Calu3 (cell line): ENCODE data around the gene RAMP3. TPM values are rescaled to one million over a fixed set of nuclear protein-coding genes. Genes with fewer than 3 reads are reported as not detected.

ENCODE experiments used
- BruUV-seq: library from RNA; stranded (reverse); fragments of 400-500 nt; replicated peaks from 2 replicates; lab custom pipeline; 2021; lab: Mats Ljungman, UMichigan
- CTCF ChIA-PET: fragments of 300-600 bp; sonication (Branson Sonifier 250); formaldehyde crosslinking; loops from one replicate; lab custom pipeline; 2022; ENCODE audit warnings: antibody characterized with exemption; lab: Charles Lee
- DNase-seq: peaks from one replicate; pipeline ENCODE4 v3.0.0; 2022
- H3K27ac Mint-ChIP-seq: one replicate; pipeline ENCODE4 v1.8.0; 2022; ENCODE audit warnings: mixed read lengths; ENCODE audit not compliant: unreplicated experiment
- H3K27me3 Mint-ChIP-seq: one replicate; pipeline ENCODE4 v1.8.0; 2022; ENCODE audit warnings: mixed read lengths; ENCODE audit not compliant: unreplicated experiment
- H3K36me3 Mint-ChIP-seq: one replicate; pipeline ENCODE4 v1.8.0; 2022; ENCODE audit warnings: mild to moderate bottlenecking, moderate library complexity, mixed read lengths; ENCODE audit not compliant: insufficient read depth, unreplicated experiment
- H3K4me1 Mint-ChIP-seq: one replicate; pipeline ENCODE4 v1.8.0; 2022; ENCODE audit warnings: mild to moderate bottlenecking, low read depth, mixed read lengths; ENCODE audit not compliant: unreplicated experiment
- H3K4me3 Mint-ChIP-seq: one replicate; pipeline ENCODE4 v1.8.0; 2022; ENCODE audit warnings: mild to moderate bottlenecking, low read depth, moderate library complexity, mixed read lengths; ENCODE audit not compliant: unreplicated experiment
- H3K9me3 Mint-ChIP-seq: one replicate; pipeline ENCODE4 v1.8.0; 2022; ENCODE audit warnings: low read depth, mixed read lengths; ENCODE audit not compliant: unreplicated experiment
- CTCF ChIP-seq: fragments of 200-600 bp; IDR thresholded peaks from one replicate; pipeline ENCODE4 v1.8.0; 2022; ENCODE audit warnings: antibody characterized with exemption; ENCODE audit not compliant: unreplicated experiment
- intact Hi-C: fragments of 100-400 bp; cut with micrococcal nuclease; formaldehyde crosslinking; loops from one replicate; pipeline ENCODE4 v1.10.0; 2022; ENCODE audit not compliant: unreplicated experiment
- total RNA-seq: library from RNA; stranded (reverse); gene quantifications from 2 replicates; pipeline ENCODE4 v1.2.3, GENCODE V29; 2022

The RAMP3 gene
- total RNA-seq, 1 experiment from 2014 or later: not detected

DNA sequence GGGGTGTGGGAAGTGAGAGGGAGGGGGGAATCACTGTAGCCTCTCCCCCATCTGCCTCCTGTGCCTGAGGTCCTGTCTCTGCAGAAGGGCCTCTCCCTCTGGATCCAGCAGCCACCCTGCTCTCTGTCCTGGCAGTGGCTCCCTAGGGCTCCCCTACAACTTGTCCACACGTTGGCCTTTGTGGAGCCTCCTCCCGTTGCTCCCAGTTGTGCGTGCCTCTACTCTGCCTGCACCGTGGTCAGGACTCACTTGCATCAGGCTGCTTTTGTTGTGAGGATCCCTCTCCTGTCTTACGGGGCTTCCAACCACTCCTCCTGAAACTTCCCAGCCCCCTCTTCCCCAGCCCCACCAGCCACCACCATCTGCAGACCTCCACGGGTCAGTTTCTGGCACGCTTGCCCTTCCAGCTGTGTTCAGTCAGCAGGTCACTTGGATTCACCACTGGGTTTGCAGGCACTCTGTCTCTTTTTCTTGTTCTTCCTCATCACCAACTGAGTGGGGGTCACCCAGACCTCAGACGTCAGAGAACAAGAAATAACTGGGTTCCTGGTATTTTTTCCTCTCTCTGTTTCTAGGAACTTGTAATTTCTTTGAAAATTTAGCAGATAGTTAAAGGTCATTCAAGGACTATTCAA lies 62.3 kb downstream of the RAMP3 start:
- no peak for DNase-seq
- intact Hi-C loops: no loop called here
- CTCF ChIA-PET: no interaction called here
- H3K4me3 Mint-ChIP-seq: no peak overlapping the region
- H3K27ac Mint-ChIP-seq: no peak overlapping the region
- H3K9me3 Mint-ChIP-seq: no peaks in the 10 kb centered on the region
- H3K27me3 Mint-ChIP-seq: peaks cover 89% of the 10 kb centered on the region
- no TSS peak for BruUV-seq
- H3K4me1 Mint-ChIP-seq: no peaks in the 10 kb centered on the region
- no peaks in the 10 kb centered on the region for H3K36me3 Mint-ChIP-seq
- TF ChIP-seq CTCF: no peak

DNA sequence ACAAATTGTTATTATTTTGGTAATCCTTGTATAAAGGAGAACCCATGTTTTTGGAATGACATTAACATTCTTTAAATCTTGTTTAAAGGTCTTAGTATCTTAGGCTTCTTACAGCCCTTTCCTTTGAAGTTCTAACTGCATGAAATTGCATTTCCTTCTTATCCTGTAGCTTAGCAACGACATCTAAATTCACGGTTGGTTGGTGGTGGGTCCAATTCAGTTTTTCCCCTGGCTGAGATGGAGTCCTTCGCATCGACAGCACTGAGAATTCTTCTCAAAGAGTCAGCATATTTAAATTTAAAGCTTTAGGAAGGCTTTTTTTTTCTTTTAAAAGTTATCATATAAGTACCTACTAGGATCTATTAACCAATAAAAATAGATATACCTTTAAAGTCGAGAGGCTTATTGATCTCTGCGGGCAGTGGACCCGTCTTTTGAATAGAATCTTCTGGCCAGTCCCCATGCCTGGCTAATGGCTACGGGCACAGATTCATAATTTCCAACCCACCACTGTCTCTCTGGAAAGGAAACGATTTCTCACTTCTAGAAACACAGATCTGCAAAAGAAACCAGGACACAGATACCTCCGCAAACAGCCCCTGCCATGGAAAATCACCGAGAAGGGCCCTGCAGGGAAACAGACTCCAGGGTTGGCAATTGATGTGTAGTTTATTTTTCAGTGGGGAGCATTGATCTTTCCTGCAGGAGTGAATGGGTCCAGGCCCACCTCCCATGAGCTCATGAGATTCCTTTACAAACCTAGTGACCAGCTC lies 63.4 kb downstream of the RAMP3 start:
- BruUV-seq: no TSS peak
- H3K36me3 Mint-ChIP-seq: no peaks in the 10 kb centered on the region
- CTCF ChIA-PET: interaction anchor here (0.6 to 1.3 kb wide), 2 partner anchors 16 to 1549 kb away, joined by 4 to 8 read pairs; no protein-coding TSS in a partner anchor
- intact Hi-C loops: no loop called here
- DNase-seq: no peak
- no peaks in the 10 kb centered on the region for H3K4me1 Mint-ChIP-seq
- no peak overlapping the region for H3K27ac Mint-ChIP-seq
- no peak for TF ChIP-seq CTCF
- H3K4me3 Mint-ChIP-seq: no peak overlapping the region
- no peaks in the 10 kb centered on the region for H3K9me3 Mint-ChIP-seq
- H3K27me3 Mint-ChIP-seq: peaks cover 89% of the 10 kb centered on the region

- CTCF ChIA-PET: interaction anchor here (1.3 kb wide), 1 partner anchor 18 kb away, joined by 4 read pairs; no protein-coding TSS in a partner anchor
Measured at GRCh38 chr7:45221896-45222604, 64.5 kb downstream of the RAMP3 start.

More at GRCh38 chr7:45221896-45222604, 64.5 kb downstream of the RAMP3 start:
- no TSS peak for BruUV-seq
- intact Hi-C loops: no loop called here
- Mint-ChIP-seq H3K27me3 (peaks cover 89% of the 10 kb centered on the region), H3K4me1 (no peaks in the 10 kb centered on the region), H3K9me3 (no peaks in the 10 kb centered on the region), H3K27ac (no peak overlapping the region), H3K4me3 (no peak overlapping the region), H3K36me3 (no peaks in the 10 kb centered on the region)
- DNase-seq: no peak
- no peak for TF ChIP-seq CTCF
